Smooth muscle cell (in vitro differentiated cells): ENCODE data around the gene TIMM50. TPM values are rescaled to one million over a fixed set of nuclear protein-coding genes. Genes with fewer than 3 reads are reported as not detected.

Experiments
- DNase-seq: peaks from one replicate; lab custom pipeline; 2025; ENCODE audit not compliant: unreplicated experiment; lab: John Stamatoyannopoulos, UW
- H2AFZ ChIP-seq: fragments of 200-600 bp; sonication (generic); 2 replicates; pipeline ENCODE4 v1.6.0; 2016; ENCODE audit warnings: antibody characterized with exemption, low read depth, mild to moderate bottlenecking
- H3F3A ChIP-seq: fragments of 200-600 bp; sonication (generic); 2 replicates; pipeline ENCODE4 v1.6.0; 2017; ENCODE audit warnings: antibody characterized with exemption, low read depth
- H3K27ac ChIP-seq: fragments of 200-600 bp; sonication (generic); 2 replicates; pipeline ENCODE4 v1.5.1; 2016; ENCODE audit warnings: low read depth, mild to moderate bottlenecking
- H3K27me3 ChIP-seq: fragments of 200-600 bp; sonication (generic); 2 replicates; pipeline ENCODE4 v1.6.1; 2016; ENCODE audit warnings: low read depth, mild to moderate bottlenecking
- H3K36me3 ChIP-seq: fragments of 200-600 bp; sonication (generic); 2 replicates; pipeline ENCODE4 v1.5.1; 2016; ENCODE audit warnings: low read depth
- H3K4me1 ChIP-seq: fragments of 200-600 bp; sonication (generic); 2 replicates; pipeline ENCODE4 v1.5.1; 2016; ENCODE audit warnings: low read depth
- H3K4me2 ChIP-seq: fragments of 200-600 bp; sonication (generic); 2 replicates; pipeline ENCODE4 v1.6.0; 2016; ENCODE audit warnings: mild to moderate bottlenecking
- H3K4me3 ChIP-seq: fragments of 200-600 bp; sonication (generic); 2 replicates; pipeline ENCODE4 v1.5.1; 2016; ENCODE audit warnings: mild to moderate bottlenecking
- H3K79me2 ChIP-seq: fragments of 200-600 bp; sonication (generic); 2 replicates; pipeline ENCODE4 v1.6.0; 2016; ENCODE audit warnings: low read depth, mild to moderate bottlenecking
- H3K9ac ChIP-seq: fragments of 200-600 bp; sonication (generic); 2 replicates; pipeline ENCODE4 v1.6.0; 2016; ENCODE audit warnings: low read depth
- H3K9me3 ChIP-seq: fragments of 200-600 bp; sonication (generic); replicated peaks from 2 replicates; pipeline ENCODE4 v1.5.1; 2016; ENCODE audit warnings: low read depth
- H4K20me1 ChIP-seq: fragments of 200-600 bp; sonication (generic); 2 replicates; pipeline ENCODE4 v1.6.0; 2016; ENCODE audit warnings: low read depth
- WGBS: methylation state at CpG from one replicate; pipeline ENCODE4 v1.1.7; 2016; ENCODE audit warnings: low lambda C conversion rate; 5-methylcytosine and 5-hydroxymethylcytosine counted together
- polyA plus RNA-seq: library from polyadenylated mRNA; unstranded; fragments of >200 nt; fragmentation: Nextera tagmentation; extraction: Ambion mirVana; gene quantifications from 2 replicates; pipeline ENCODE4 v1.2.1, GENCODE V29; 2016
- total RNA-seq: library from RNA; depleted of rRNA; stranded (reverse); fragments of >200 nt; gene quantifications from 2 replicates; pipeline ENCODE4 v1.2.3, GENCODE V29; 2014
- TF ChIP-seq, protein P1 (sequence below): fragments of 200-600 bp; sonication (generic); IDR thresholded peaks from 2 replicates; pipeline ENCODE4 v1.5.1; 2017; ENCODE audit warnings: borderline replicate concordance, mild to moderate bottlenecking, antibody characterized with exemption; ENCODE audit not compliant: insufficient read depth, poor library complexity, severe bottlenecking

Gene TIMM50
- total and polyA plus RNA-seq, 2 experiments from 2014 or later, result 66.1 to 108 TPM

DNA sequence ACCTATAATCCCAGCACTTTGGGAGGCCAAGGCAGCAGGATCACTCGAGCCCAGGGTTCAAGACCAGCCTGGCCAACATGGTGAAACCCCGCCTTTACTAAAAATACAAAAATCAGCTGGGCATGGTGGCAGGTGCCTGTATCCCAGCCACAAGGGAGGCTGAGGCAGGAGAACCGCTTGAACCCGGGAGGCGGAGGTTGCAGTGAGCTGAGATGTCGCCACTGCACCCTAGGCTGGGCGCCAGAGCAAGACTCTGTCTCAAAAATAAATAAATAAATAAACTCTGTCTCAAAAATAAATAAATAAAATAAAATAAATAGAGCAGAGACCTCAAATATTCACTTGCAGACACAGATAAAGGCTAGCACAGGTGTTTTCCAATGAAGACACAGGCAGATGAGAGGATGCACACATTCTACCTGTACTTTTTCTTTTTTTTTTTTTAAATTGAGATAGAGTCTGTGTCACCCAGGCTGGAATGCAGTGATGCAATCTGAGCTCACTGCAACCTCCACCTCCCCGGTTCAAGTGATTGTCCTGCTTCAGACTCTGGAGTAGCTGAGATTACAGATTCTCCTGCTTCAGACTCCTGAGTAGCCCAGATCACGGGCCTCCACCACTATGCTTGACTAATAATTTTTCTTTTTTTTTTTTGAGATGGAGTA lies 42.2 kb upstream of the TIMM50 start:
- H2AFZ ChIP-seq, result no peak overlapping the region
- no peak for DNase-seq
- H3K9ac ChIP-seq, result no peak overlapping the region
- no peak overlapping the region for H3K27ac ChIP-seq
- H3K9me3 ChIP-seq, result no peaks in the 10 kb centered on the region
- H3K4me3 ChIP-seq, result no peak overlapping the region
- H3K79me2 ChIP-seq, result peaks cover 23% of the 10 kb centered on the region
- H3K4me1 ChIP-seq, result peaks cover 20% of the 10 kb centered on the region
- 79% methylated on average over 9 of the region's 9 CpGs for WGBS
- H3K27me3 ChIP-seq, result no peaks in the 10 kb centered on the region
- peaks cover 23% of the 10 kb centered on the region for H3F3A ChIP-seq
- no peak overlapping the region for H3K4me2 ChIP-seq
- H3K36me3 ChIP-seq, result peaks cover 10% of the 10 kb centered on the region
- TF ChIP-seq, protein P1, sequence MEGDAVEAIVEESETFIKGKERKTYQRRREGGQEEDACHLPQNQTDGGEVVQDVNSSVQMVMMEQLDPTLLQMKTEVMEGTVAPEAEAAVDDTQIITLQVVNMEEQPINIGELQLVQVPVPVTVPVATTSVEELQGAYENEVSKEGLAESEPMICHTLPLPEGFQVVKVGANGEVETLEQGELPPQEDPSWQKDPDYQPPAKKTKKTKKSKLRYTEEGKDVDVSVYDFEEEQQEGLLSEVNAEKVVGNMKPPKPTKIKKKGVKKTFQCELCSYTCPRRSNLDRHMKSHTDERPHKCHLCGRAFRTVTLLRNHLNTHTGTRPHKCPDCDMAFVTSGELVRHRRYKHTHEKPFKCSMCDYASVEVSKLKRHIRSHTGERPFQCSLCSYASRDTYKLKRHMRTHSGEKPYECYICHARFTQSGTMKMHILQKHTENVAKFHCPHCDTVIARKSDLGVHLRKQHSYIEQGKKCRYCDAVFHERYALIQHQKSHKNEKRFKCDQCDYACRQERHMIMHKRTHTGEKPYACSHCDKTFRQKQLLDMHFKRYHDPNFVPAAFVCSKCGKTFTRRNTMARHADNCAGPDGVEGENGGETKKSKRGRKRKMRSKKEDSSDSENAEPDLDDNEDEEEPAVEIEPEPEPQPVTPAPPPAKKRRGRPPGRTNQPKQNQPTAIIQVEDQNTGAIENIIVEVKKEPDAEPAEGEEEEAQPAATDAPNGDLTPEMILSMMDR, result no peak
- peaks cover 22% of the 10 kb centered on the region for H4K20me1 ChIP-seq

DNA sequence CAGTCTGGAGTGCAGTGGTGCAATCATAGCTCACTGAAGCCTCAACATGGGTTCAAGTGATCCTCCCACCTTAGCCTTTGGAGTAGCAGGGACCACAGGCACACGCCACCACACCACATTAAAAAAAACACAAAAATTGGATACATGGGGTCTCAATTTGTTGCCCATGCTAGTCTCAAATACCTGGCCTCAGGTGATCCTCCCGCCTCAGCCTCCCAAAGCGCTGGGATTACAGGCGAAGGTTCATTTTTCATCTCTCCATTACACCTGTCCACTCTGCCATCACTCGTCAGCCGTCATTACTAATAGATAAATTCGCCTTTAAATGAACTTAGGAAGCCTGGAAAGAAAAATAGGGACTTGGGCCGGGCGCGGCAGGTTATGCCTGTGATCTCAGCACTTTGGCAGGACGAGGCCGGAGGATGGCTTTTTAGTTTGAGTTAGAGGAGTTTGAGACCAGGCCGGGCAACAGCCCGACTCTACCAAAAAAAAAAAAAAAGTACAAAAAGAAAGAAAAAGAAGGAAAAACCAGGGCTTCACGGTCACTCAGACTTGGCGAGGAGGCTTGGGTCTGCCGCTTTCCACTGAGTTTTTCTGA lies 35.9 kb upstream of the TIMM50 start:
- Histone ChIP-seq H3K9me3 (no peaks in the 10 kb centered on the region), H3K27ac (peak overlapping the region; percentile 88), H3K4me2 (peak overlapping the region; percentile 97), H3K27me3 (no peaks in the 10 kb centered on the region), H3K4me3 (peak overlapping the region; percentile 84), H3K9ac (peak overlapping the region; percentile 97), H3F3A (peaks cover 9% of the 10 kb centered on the region), H3K4me1 (peaks cover 11% of the 10 kb centered on the region), H4K20me1 (peaks cover 37% of the 10 kb centered on the region), H3K79me2 (peaks cover 50% of the 10 kb centered on the region), H2AFZ (no peak overlapping the region), H3K36me3 (no peaks in the 10 kb centered on the region)
- 8% methylated on average over 17 of the region's 17 CpGs for whole genome bisulfite sequencing
- no peak for DNase-seq
- TF ChIP-seq, protein P1, result no peak

DNA sequence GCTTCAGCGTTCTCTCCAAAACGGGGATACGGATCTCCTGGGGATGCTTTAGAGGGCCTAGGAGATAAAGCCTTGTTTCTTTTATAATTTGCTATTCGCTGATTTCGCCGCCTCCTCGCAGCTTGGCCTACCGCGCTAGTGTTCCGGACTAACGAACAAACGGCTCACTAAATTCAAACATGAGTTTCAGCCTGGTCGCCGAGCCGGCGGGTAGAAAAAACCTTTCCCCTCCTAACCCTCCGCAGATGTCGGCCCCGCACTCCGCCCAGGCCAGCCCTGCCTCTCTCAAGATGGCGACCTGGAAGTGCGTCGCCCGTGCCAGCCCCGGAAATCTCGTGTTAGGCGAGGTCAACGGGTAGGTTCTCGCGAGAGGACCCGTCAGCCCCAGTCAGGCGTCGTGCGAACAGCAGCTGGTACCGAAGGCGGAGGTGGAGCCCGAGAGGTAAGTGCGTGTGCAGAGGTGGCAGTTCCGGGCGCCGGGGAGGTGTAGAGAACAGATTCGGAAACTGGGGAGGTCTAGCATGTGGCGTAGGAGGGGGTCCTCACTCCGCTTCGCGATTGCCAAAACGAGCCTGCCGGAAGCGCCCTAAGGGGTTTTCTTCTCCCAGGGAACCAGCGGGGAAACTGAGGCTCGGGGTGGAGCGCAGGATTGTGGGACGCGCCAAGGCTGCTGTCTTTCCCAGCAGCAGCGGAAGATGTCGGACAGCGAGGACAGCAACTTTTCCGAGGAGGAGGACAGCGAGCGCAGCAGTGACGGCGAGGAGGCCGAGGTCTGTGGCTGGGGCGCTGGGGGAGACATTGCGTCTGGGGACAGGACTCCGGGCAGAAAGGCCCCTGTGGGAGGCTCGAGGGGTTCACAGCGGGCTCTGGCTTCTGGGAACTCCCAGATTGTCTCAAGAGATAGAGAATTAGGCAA lies 35.2 kb upstream of the TIMM50 start, which contains the start of gene SUPT5H:
Gene SUPT5H, plus strand, starts transcription at position 387 of the 916 bp plus-strand sequence. Its CDS starts 309 bp downstream, at position 696.
- TF ChIP-seq, protein P1, result no peak
- H3K27ac ChIP-seq, result peak within 1 kb of the TSS; percentile 88
- H3K79me2 ChIP-seq, result peaks cover 57% of the 10 kb centered on the region
- peaks cover 45% of the 10 kb centered on the region for H4K20me1 ChIP-seq
- H3K4me2 ChIP-seq, result peak within 1 kb of the TSS; percentile 97
- WGBS, result under 1% methylated on average over 67 of the region's 68 CpGs
- H3K36me3 ChIP-seq, result no peaks in the 10 kb centered on the region
- H3K4me3 ChIP-seq, result peak within 1 kb of the TSS; percentile 84
- peak; percentile 77 for DNase-seq
- H3K9me3 ChIP-seq, result no peaks in the 10 kb centered on the region
- H2AFZ ChIP-seq, result peak within 1 kb of the TSS; percentile 61
- peaks cover 9% of the 10 kb centered on the region for H3F3A ChIP-seq
- peak within 1 kb of the TSS; percentile 97 for H3K9ac ChIP-seq
- no peaks in the 10 kb centered on the region for H3K27me3 ChIP-seq
- H3K4me1 ChIP-seq, result peaks cover 11% of the 10 kb centered on the region
